C4-2B (cell line): Measurements from ENCODE around the gene GAD2.

Experiments used
- ZFX ChIP-seq: fragments of 450-650 bp; IDR thresholded peaks from 2 replicates; pipeline ENCODE4 v1.6.1; 2017
- TF ChIP-seq, protein P1 (sequence below): fragments of 450-650 bp; conservative IDR thresholded peaks from 2 replicates; pipeline ENCODE4 v1.5.1; 2017; ENCODE audit warnings: mild to moderate bottlenecking

DNA sequence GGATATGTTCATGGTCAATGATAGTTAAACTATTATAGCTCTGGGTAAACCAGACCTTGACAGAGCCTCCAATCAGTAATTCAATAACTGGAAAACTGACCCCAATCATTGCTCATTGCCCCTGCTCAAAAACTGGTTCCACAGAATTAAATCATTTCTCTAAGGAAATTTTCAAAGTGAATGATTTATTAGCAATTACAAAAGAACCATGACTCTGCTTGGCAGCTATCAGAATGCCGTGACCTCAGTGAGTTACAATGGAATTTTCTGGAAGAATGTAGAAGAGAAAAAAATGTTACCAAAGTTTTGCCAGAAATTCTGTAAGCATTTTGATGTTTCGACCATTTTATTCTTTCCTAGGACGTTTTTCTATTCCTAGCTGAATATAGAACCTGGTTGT lies 114.8 kb downstream of the GAD2 start:
- TF ChIP-seq, protein P1, sequence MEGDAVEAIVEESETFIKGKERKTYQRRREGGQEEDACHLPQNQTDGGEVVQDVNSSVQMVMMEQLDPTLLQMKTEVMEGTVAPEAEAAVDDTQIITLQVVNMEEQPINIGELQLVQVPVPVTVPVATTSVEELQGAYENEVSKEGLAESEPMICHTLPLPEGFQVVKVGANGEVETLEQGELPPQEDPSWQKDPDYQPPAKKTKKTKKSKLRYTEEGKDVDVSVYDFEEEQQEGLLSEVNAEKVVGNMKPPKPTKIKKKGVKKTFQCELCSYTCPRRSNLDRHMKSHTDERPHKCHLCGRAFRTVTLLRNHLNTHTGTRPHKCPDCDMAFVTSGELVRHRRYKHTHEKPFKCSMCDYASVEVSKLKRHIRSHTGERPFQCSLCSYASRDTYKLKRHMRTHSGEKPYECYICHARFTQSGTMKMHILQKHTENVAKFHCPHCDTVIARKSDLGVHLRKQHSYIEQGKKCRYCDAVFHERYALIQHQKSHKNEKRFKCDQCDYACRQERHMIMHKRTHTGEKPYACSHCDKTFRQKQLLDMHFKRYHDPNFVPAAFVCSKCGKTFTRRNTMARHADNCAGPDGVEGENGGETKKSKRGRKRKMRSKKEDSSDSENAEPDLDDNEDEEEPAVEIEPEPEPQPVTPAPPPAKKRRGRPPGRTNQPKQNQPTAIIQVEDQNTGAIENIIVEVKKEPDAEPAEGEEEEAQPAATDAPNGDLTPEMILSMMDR, result no peak
- no peak for TF ChIP-seq ZFX
